ENCODE results near the gene MTMR12.
"Not testable (repeated sequence)": the region's sequence is repeated elsewhere in the genome, so short reads cannot be mapped to it uniquely, and the experiment has no call there.

Gene MTMR12

DNA sequence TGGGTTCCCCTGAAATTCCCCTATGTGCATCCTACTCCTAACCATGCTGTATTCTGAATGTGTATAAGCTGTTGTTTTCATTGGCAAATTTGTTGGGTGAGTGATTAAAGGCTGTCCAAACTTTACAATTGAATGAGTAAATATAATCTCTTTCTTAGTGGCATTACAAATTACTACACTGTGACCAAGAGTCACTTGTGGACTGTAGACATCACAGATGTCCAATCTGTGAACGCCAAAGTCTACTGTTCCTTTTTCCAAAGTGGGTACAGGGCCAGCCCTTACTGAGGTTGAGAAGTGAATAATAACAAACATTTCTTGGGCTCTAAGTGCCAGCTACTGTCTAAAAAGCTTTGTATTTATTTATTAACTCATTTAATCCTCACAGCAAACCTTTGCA is 29.7 kb downstream of the MTMR12 start:
- TF ChIP-seq, protein P1, sequence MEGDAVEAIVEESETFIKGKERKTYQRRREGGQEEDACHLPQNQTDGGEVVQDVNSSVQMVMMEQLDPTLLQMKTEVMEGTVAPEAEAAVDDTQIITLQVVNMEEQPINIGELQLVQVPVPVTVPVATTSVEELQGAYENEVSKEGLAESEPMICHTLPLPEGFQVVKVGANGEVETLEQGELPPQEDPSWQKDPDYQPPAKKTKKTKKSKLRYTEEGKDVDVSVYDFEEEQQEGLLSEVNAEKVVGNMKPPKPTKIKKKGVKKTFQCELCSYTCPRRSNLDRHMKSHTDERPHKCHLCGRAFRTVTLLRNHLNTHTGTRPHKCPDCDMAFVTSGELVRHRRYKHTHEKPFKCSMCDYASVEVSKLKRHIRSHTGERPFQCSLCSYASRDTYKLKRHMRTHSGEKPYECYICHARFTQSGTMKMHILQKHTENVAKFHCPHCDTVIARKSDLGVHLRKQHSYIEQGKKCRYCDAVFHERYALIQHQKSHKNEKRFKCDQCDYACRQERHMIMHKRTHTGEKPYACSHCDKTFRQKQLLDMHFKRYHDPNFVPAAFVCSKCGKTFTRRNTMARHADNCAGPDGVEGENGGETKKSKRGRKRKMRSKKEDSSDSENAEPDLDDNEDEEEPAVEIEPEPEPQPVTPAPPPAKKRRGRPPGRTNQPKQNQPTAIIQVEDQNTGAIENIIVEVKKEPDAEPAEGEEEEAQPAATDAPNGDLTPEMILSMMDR (conservative IDR thresholded peaks at IDR 0.05; ENCODE audit: low read depth) = no peak

DNA sequence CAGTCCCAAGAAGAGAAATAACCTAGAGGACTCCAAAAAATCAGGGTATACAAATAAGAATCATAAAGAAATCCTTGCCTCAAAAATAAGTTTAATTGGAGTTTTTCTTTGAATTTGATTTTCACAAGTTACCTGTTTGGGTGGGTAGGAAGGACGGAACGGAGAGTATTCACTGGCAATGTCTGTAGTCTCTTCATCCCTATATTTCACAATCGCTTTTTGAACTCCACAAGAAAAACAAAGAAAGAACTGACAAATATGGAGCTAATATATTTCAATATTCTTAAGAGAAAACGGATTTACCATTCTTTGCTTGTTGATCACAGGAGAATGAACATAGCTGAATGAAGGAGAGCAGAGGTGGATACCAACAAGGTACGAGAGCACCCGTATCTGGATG is 30.1 kb downstream of the MTMR12 start:
- TF ChIP-seq, protein P1 (conservative IDR thresholded peaks at IDR 0.05; ENCODE audit: low read depth) = no peak
- ChIA-PET CTCF (interaction anchor here (0.8 kb wide), 1 partner anchor 10 kb away, joined by 3 read pairs; no protein-coding TSS in a partner anchor), POLR2A (ENCODE audit: low non-redundant PET) (no interaction called here)
- H3K27ac ChIP-seq = no peak overlapping the region
- no peak for DNase-seq (ENCODE audit: low spot score)

More for the DNA sequence above, 29.7 kb downstream of the MTMR12 start:
- H3K27ac ChIP-seq = no peak overlapping the region
- POLR2A ChIA-PET (ENCODE audit: low non-redundant PET) = no interaction called here
- CTCF ChIA-PET = interaction anchor here (0.8 kb wide), 1 partner anchor 10 kb away, joined by 3 read pairs; no protein-coding TSS in a partner anchor
- no peak for DNase-seq (ENCODE audit: low spot score)

DNA sequence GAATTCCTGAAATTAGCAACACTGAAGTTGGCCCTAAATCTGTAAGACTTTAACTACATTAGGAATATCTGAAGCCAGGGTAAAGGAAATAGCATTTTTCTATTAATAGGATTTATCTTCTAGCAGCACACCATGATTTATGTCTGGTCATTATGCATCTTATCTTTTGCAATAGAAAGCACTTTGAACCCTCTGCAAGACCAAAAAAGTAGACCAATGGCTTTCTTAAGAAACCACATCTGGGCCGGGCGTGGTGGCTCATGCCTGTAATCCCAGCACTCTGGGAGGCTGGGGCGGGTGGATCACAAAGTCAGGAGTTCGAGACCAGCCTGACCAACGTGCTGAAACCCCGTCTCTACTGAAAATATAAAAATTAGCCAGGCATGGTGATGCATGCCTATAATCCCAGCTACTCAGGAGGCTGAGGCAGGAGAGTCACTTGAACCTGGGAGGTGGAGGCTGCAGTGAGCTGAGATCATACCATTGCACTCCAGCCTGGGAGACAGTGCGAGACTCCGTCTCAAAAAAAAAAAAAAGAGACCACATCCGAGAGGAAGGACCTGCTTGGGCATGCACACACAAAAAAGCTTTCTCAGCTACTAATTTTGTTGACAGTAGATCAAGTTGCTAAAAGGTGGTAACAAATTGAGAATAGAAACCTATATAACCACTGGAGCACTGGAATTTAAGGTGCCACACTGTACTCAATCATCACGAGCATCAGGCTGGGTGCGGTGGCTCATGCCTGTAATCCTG is 31.2 kb downstream of the MTMR12 start:
- DNase-seq (ENCODE audit: low spot score); H3K27ac ChIP-seq; CTCF ChIA-PET; POLR2A ChIA-PET (ENCODE audit: low non-redundant PET): not testable (repeated sequence)

DNA sequence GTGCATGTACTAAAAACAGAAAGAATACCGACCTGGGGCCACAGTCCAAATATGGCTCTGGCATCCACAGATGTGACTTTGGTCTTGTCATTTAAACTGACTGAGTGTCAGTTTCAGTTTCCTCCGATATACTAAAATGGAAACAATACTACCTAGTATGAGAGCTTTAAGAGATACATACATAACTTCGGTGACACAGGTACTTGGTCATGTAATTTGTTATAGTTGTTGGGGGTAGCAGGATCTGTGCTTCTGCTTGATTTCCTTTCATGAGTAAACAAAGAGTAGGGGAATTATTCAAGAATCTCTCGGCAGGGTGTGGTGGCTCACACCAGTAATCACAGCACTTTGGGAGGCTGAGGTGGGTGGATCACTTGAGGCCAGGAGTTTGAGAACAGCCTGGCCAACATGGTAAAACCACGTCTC is 32.1 kb downstream of the MTMR12 start:
- no peak overlapping the region for H3K27ac ChIP-seq
- TF ChIP-seq, protein P1 (conservative IDR thresholded peaks at IDR 0.05; ENCODE audit: low read depth) = no peak
- no peak for DNase-seq (ENCODE audit: low spot score)
- ChIA-PET CTCF (interaction anchor here (0.6 kb wide), 1 partner anchor 103 kb away, joined by 3 read pairs; no protein-coding TSS in a partner anchor), POLR2A (ENCODE audit: low non-redundant PET) (no interaction called here)

DNA sequence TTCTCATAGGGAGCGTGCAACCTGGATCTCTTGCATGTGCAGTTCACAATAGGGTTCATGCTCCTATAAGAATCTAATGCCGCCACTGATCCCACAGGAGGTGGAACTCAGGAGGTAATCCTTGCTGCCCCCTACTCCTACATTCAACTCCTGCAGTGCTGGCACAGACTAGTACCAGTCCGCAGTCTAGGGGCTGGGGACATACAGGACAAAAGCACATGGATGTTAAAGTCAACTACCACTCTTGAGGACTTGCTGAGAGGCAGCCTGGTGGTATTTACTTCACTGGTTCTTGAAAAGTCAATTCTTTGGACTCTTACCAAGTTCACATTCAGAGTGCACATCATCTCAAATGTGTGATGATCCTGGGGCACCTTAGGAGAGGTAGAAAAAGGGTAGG is 33.0 kb downstream of the MTMR12 start:
- CTCF ChIA-PET = interaction anchor here (0.6 kb wide), 1 partner anchor 102 kb away, joined by 3 read pairs; no protein-coding TSS in a partner anchor
- no peak overlapping the region for H3K27ac ChIP-seq

DNA sequence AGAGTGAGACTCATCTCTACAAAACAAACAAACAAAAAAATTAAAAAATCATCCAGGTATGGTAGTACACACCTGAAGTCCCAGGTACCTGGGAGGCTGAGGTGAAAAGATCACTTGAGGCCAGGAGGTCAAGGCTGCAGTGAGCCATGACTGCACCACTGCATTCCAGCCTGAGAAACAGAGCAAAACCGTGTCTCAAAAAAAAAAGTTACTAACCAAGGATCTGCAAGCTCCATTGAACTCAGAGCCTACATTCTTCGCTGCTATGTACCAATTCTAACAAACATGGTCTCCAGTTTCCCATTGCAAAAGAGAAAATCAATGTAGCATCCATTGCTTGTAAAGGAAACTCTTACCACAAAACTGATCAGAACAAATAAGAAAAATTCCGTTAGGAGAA is 33.5 kb downstream of the MTMR12 start:
- no peak for DNase-seq (ENCODE audit: low spot score)
- POLR2A ChIA-PET (ENCODE audit: low non-redundant PET) = no interaction called here
- CTCF ChIA-PET = no interaction called here
- TF ChIP-seq, protein P1 (conservative IDR thresholded peaks at IDR 0.05; ENCODE audit: low read depth) = no peak
- no peak overlapping the region for H3K27ac ChIP-seq

More for the DNA sequence above, 33.0 kb downstream of the MTMR12 start:
- POLR2A ChIA-PET (ENCODE audit: low non-redundant PET) = no interaction called here
- no peak for DNase-seq (ENCODE audit: low spot score)
- TF ChIP-seq, protein P1 (conservative IDR thresholded peaks at IDR 0.05; ENCODE audit: low read depth) = no peak

DNA sequence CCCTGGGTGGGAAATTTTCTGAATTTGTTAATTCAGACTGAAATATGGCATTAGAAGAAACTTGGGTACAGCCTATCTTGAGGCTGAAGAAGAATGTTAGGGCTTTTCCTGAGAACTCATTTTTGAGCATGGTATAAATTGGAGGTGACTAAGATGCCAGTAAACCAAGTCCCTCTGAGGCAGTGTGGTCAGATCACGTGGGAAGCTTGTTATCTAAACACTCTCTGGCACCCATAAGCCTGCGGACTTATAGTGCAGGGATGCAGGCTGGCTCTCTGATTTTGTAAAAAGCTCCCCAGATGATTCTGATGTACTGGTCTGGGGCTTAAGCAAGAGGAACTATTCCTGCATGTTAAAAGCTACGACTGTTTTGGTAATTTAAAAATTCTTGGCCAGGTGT is 34.3 kb downstream of the MTMR12 start:
- TF ChIP-seq, protein P1 (conservative IDR thresholded peaks at IDR 0.05; ENCODE audit: low read depth) = no peak
- no peak overlapping the region for H3K27ac ChIP-seq
- POLR2A ChIA-PET (ENCODE audit: low non-redundant PET) = no interaction called here
- no peak for DNase-seq (ENCODE audit: low spot score)
- CTCF ChIA-PET = no interaction called here
